Parathyroid adenoma (tissue), 2 donors: Measurements from ENCODE around the gene MRPL2.

Experiments used
- H2AFZ ChIP-seq: fragments of 300-600 bp; sonication (generic); one replicate; pipeline ENCODE4 v1.7.0; 2017; ENCODE audit warnings: antibody characterized with exemption, mild to moderate bottlenecking
- H3K27ac ChIP-seq: fragments of 300-600 bp; sonication (generic); one replicate; pipeline ENCODE4 v1.7.0; 2017
- H3K27me3 ChIP-seq: fragments of 300-600 bp; sonication (generic); one replicate; pipeline ENCODE4 v1.7.0; 2017; ENCODE audit warnings: low read length; ENCODE audit not compliant: control insufficient read depth, insufficient read depth
- H3K36me3 ChIP-seq: fragments of 300-600 bp; sonication (generic); one replicate; pipeline ENCODE4 v1.7.0; 2017; ENCODE audit warnings: low read length; ENCODE audit not compliant: control insufficient read depth, insufficient read depth
- H3K4me1 ChIP-seq: fragments of 300-600 bp; sonication (generic); one replicate; pipeline ENCODE4 v1.7.0; 2017; ENCODE audit warnings: control low read depth
- H3K4me2 ChIP-seq: fragments of 300-600 bp; sonication (generic); one replicate; pipeline ENCODE4 v1.7.0; 2017; ENCODE audit warnings: low read length
- H3K4me3 ChIP-seq: fragments of 300-600 bp; sonication (generic); one replicate; pipeline ENCODE4 v1.7.0; 2017; ENCODE audit warnings: low read depth, low read length
- H3K79me2 ChIP-seq: fragments of 300-600 bp; sonication (generic); one replicate; pipeline ENCODE4 v1.7.0; 2017; ENCODE audit warnings: control low read depth
- H3K9ac ChIP-seq: fragments of 300-600 bp; sonication (generic); one replicate; pipeline ENCODE4 v1.7.0; 2017; ENCODE audit warnings: mild to moderate bottlenecking
- H3K9me3 ChIP-seq: fragments of 300-600 bp; sonication (generic); one replicate; pipeline ENCODE4 v1.7.0; 2017; ENCODE audit warnings: low read length; ENCODE audit not compliant: control insufficient read depth
- CTCF ChIP-seq: fragments of 300-600 bp; sonication (generic); IDR thresholded peaks from one replicate; pipeline ENCODE4 v1.7.0; 2017; ENCODE audit warnings: antibody characterized with exemption, mild to moderate bottlenecking
- donor health status: primary hyperparathyroidism.

Gene MRPL2

GRCh38 chr6:43054206-43054943 lies 4.9 kb downstream of the MRPL2 start:
- H3K79me2 ChIP-seq = peaks cover 13% of the 10 kb centered on the region
- H3K4me3 ChIP-seq = peak overlapping the region; percentile 73
- no peaks in the 10 kb centered on the region for H3K27me3 ChIP-seq
- H3K9ac ChIP-seq = no peak overlapping the region
- no peaks in the 10 kb centered on the region for H3K36me3 ChIP-seq
- no peaks in the 10 kb centered on the region for H3K9me3 ChIP-seq
- H3K4me2 ChIP-seq = peak overlapping the region; percentile 96
- peak overlapping the region; percentile 75 for H3K27ac ChIP-seq
- H3K4me1 ChIP-seq = peaks cover 37% of the 10 kb centered on the region
- peak overlapping the region; percentile 89 for H2AFZ ChIP-seq
- TF ChIP-seq CTCF = no peak

GRCh38 chr6:43053545-43054205 lies 5.6 kb downstream of the MRPL2 start, which contains the start of gene CUL7:
Gene CUL7 (minus strand): TSS chr6:43053851. CDS start chr6:43052788, 1,063 bp downstream.
- Histone ChIP-seq H3K4me2 (peak within 1 kb of the TSS; percentile 96), H3K27me3 (no peaks in the 10 kb centered on the region), H3K4me1 (peaks cover 36% of the 10 kb centered on the region), H3K79me2 (peaks cover 8% of the 10 kb centered on the region), H3K36me3 (no peaks in the 10 kb centered on the region), H3K4me3 (peak within 1 kb of the TSS; percentile 73), H3K27ac (peak within 1 kb of the TSS; percentile 75), H3K9me3 (no peaks in the 10 kb centered on the region), H3K9ac (peak within 1 kb of the TSS; percentile 46), H2AFZ (peak within 1 kb of the TSS; percentile 89)
- TF ChIP-seq CTCF = no peak

GRCh38 chr6:43052842-43053544 lies 6.2 kb downstream of the MRPL2 start:
- no peaks in the 10 kb centered on the region for H3K27me3 ChIP-seq
- H3K27ac ChIP-seq = peak overlapping the region; percentile 75
- H2AFZ ChIP-seq = peak overlapping the region; percentile 89
- H3K79me2 ChIP-seq = peaks cover 3% of the 10 kb centered on the region
- H3K9ac ChIP-seq = peak overlapping the region; percentile 46
- H3K4me1 ChIP-seq = peaks cover 31% of the 10 kb centered on the region
- H3K36me3 ChIP-seq = no peaks in the 10 kb centered on the region
- no peak for TF ChIP-seq CTCF
- H3K9me3 ChIP-seq = no peaks in the 10 kb centered on the region
- peak overlapping the region; percentile 73 for H3K4me3 ChIP-seq
- peak overlapping the region; percentile 96 for H3K4me2 ChIP-seq

- Histone ChIP-seq H3K79me2 (no peaks in the 10 kb centered on the region), H3K9me3 (no peaks in the 10 kb centered on the region), H3K27me3 (no peaks in the 10 kb centered on the region), H3K9ac (no peak overlapping the region), H3K4me1 (peaks cover 31% of the 10 kb centered on the region), H3K27ac (peak overlapping the region; percentile 75), H3K4me3 (no peak overlapping the region), H3K4me2 (peak overlapping the region; percentile 96), H3K36me3 (no peaks in the 10 kb centered on the region), H2AFZ (no peak overlapping the region)
- no peak for TF ChIP-seq CTCF
These were observed 6.9 kb downstream of the MRPL2 start for GRCh38 chr6:43052225-43052841.
